NCI-H128 (cell line): ENCODE data around the gene TPH2.

Source experiments
- DNase-seq: peaks from one replicate; lab custom pipeline; 2025; ENCODE audit not compliant: unreplicated experiment; lab: John Stamatoyannopoulos, UW

The TPH2 gene

GRCh38 chr12:71958457-71958856 lies 19.8 kb downstream of the TPH2 start:
- DNase-seq, result no peak

GRCh38 chr12:71958993-71959578 lies 20.4 kb downstream of the TPH2 start:
- DNase-seq, result no peak

GRCh38 chr12:71967211-71967610 lies 28.6 kb downstream of the TPH2 start:
- no peak for DNase-seq

GRCh38 chr12:71969330-71969729 lies 30.7 kb downstream of the TPH2 start:
- no peak for DNase-seq

- DNase-seq, result no peak
Observed at GRCh38 chr12:71970031-71970430, 31.4 kb downstream of the TPH2 start.

- no peak for DNase-seq
Observed at GRCh38 chr12:71972441-71973074, 33.9 kb downstream of the TPH2 start.

GRCh38 chr12:71973687-71974086 lies 35.0 kb downstream of the TPH2 start:
- DNase-seq, result no peak

GRCh38 chr12:71980538-71980937 lies 41.9 kb downstream of the TPH2 start:
- no peak for DNase-seq

- no peak for DNase-seq
Observed at GRCh38 chr12:71981149-71981548, 42.5 kb downstream of the TPH2 start.

- DNase-seq, result no peak
Observed at GRCh38 chr12:71994715-71995114, 56.1 kb downstream of the TPH2 start.

- no peak for DNase-seq
Observed at GRCh38 chr12:71999795-72000194, 61.1 kb downstream of the TPH2 start.

GRCh38 chr12:72000969-72001648 lies 62.5 kb downstream of the TPH2 start:
- no peak for DNase-seq

- DNase-seq, result no peak
Observed at GRCh38 chr12:72006766-72007165, 68.1 kb downstream of the TPH2 start.

GRCh38 chr12:72010356-72010755 lies 71.7 kb downstream of the TPH2 start:
- DNase-seq, result no peak

- no peak for DNase-seq
Observed at GRCh38 chr12:72011374-72011773, 72.7 kb downstream of the TPH2 start.

GRCh38 chr12:72012874-72013273 lies 74.2 kb downstream of the TPH2 start:
- DNase-seq, result no peak

- no peak for DNase-seq
Observed at GRCh38 chr12:72015895-72016294, 77.2 kb downstream of the TPH2 start.

- DNase-seq, result peak; percentile 61
Observed at GRCh38 chr12:72017054-72017651, 78.5 kb downstream of the TPH2 start.

GRCh38 chr12:72018036-72018435 lies 79.4 kb downstream of the TPH2 start:
- DNase-seq, result no peak

GRCh38 chr12:72024613-72025012 lies 86.0 kb downstream of the TPH2 start:
- no peak for DNase-seq

- no peak for DNase-seq
Observed at GRCh38 chr12:72025524-72025923, 86.9 kb downstream of the TPH2 start.

- no peak for DNase-seq
Observed at GRCh38 chr12:72028966-72029365, 90.3 kb downstream of the TPH2 start.
